C4-2B (cell line): ENCODE data around the gene CCDC201.

Experiments
- CTCF ChIP-seq: fragments of 450-650 bp; conservative IDR thresholded peaks from 2 replicates; pipeline ENCODE4 v1.5.1; 2017; ENCODE audit warnings: mild to moderate bottlenecking
- ZFX ChIP-seq: fragments of 450-650 bp; IDR thresholded peaks from 2 replicates; pipeline ENCODE4 v1.6.1; 2017

GRCh38 chr7:45889367-45890067, 16.6 kb upstream of the CCDC201 start:
- TF ChIP-seq CTCF (no peak), ZFX (no peak)
